ENCODE results near the gene ESRRA. TPM values are rescaled to one million over a fixed set of nuclear protein-coding genes. Genes with fewer than 3 reads are reported as not detected.

Gene ESRRA
- total and polyA plus RNA-seq, 2 of the 13 experiments (the other 11 are each of a cell fraction or from before 2014, with no cell fraction given): 18.1 to 36.3 TPM

DNA sequence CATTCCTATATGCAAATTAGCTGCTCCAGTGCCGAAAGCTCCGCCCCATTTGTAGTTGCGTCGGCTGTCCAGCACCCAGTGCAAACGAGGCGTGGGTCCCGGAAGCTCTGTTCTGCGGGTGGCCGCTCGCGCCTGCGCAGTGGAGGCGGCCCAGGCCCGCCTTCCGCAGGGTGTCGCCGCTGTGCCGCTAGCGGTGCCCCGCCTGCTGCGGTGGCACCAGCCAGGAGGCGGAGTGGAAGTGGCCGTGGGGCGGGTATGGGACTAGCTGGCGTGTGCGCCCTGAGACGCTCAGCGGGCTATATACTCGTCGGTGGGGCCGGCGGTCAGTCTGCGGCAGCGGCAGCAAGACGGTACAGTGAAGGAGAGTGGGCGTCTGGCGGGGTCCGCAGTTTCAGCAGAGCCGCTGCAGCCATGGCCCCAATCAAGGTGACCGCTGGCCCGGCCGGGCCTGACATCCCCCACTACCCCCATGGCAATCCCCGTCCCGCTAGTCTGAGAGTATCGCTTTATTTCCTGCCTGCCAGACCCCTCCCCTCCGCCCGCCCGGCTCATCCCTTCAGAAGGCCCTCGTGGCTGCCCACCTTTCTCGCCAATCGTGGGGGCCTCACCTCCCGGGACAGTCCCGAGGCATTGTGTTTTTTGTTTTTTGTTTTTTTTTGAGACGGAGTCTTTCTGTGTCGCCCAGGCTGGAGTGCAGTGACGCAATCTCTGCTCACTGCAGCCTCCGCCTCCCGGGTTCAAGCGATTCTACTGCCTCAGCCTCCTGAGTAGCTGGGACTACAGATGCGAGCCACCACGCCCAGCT is 12.8 kb downstream of the ESRRA start, which contains the start of gene PRDX5 (continued):
- TF ChIP-seq, protein P1, sequence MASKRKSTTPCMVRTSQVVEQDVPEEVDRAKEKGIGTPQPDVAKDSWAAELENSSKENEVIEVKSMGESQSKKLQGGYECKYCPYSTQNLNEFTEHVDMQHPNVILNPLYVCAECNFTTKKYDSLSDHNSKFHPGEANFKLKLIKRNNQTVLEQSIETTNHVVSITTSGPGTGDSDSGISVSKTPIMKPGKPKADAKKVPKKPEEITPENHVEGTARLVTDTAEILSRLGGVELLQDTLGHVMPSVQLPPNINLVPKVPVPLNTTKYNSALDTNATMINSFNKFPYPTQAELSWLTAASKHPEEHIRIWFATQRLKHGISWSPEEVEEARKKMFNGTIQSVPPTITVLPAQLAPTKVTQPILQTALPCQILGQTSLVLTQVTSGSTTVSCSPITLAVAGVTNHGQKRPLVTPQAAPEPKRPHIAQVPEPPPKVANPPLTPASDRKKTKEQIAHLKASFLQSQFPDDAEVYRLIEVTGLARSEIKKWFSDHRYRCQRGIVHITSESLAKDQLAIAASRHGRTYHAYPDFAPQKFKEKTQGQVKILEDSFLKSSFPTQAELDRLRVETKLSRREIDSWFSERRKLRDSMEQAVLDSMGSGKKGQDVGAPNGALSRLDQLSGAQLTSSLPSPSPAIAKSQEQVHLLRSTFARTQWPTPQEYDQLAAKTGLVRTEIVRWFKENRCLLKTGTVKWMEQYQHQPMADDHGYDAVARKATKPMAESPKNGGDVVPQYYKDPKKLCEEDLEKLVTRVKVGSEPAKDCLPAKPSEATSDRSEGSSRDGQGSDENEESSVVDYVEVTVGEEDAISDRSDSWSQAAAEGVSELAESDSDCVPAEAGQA (IDR thresholded peaks at IDR 0.05; ENCODE audit: low read depth): no peak
- TF ChIP-seq, protein P1 (CRISPR knock-in tag; IDR thresholded peaks at IDR 0.05; ENCODE audit: borderline replicate concordance): no peak
- TF ChIP-seq RAD21 (CRISPR knock-in tag; IDR thresholded peaks at IDR 0.05): peak; percentile 80
- TF ChIP-seq NAIF1 (CRISPR knock-in tag; IDR thresholded peaks at IDR 0.05; ENCODE audit: borderline replicate concordance): 0 out of 2 replicates have a peak, but pooled peaks have one; percentile 62
- peak; percentile 45; the same call in 1 of the 2 replicates for TF ChIP-seq CREB3 (CRISPR knock-in tag; IDR thresholded peaks at IDR 0.05)
- no peak for TF ChIP-seq ZNF605 (CRISPR knock-in tag; IDR thresholded peaks at IDR 0.05)
- TF ChIP-seq HNRNPK (IDR thresholded peaks at IDR 0.05; ENCODE audit: low read depth, low read length, poor library complexity, severe bottlenecking): peak; percentile 71
- TF ChIP-seq, protein P2, sequence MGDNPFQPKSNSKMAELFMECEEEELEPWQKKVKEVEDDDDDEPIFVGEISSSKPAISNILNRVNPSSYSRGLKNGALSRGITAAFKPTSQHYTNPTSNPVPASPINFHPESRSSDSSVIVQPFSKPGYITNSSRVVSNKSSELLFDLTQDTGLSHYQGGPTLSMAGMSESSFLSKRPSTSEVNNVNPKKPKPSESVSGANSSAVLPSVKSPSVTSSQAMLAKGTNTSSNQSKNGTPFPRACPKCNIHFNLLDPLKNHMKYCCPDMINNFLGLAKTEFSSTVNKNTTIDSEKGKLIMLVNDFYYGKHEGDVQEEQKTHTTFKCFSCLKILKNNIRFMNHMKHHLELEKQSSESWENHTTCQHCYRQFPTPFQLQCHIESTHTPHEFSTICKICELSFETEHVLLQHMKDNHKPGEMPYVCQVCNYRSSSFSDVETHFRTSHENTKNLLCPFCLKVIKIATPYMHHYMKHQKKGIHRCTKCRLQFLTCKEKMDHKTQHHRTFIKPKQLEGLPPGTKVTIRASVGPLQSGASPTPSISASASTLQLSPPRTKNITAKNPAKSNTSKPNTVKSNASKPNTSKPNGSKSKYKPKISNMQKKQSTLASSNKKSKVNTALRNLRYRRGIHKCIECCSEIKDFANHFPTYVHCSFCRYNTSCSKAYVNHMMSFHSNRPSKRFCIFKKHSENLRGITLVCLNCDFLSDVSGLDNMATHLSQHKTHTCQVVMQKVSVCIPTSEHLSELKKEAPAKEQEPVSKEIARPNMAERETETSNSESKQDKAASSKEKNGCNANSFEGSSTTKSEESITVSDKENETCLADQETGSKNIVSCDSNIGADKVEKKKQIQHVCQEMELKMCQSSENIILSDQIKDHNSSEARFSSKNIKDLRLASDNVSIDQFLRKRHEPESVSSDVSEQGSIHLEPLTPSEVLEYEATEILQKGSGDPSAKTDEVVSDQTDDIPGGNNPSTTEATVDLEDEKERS (CRISPR knock-in tag; IDR thresholded peaks at IDR 0.05): no peak
- TF ChIP-seq HDAC2 (CRISPR knock-in tag; IDR thresholded peaks at IDR 0.05): no peak
- TF ChIP-seq, protein P3, sequence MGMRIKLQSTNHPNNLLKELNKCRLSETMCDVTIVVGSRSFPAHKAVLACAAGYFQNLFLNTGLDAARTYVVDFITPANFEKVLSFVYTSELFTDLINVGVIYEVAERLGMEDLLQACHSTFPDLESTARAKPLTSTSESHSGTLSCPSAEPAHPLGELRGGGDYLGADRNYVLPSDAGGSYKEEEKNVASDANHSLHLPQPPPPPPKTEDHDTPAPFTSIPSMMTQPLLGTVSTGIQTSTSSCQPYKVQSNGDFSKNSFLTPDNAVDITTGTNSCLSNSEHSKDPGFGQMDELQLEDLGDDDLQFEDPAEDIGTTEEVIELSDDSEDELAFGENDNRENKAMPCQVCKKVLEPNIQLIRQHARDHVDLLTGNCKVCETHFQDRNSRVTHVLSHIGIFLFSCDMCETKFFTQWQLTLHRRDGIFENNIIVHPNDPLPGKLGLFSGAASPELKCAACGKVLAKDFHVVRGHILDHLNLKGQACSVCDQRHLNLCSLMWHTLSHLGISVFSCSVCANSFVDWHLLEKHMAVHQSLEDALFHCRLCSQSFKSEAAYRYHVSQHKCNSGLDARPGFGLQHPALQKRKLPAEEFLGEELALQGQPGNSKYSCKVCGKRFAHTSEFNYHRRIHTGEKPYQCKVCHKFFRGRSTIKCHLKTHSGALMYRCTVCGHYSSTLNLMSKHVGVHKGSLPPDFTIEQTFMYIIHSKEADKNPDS (CRISPR knock-in tag; IDR thresholded peaks at IDR 0.05): 0 out of 2 replicates have a peak, but pooled peaks have one; percentile 67
